ENCODE data around the gene FNIP1.

Gene FNIP1

GRCh38 chr5:131760793-131761192, 36.0 kb downstream of the FNIP1 start:
- TF ChIP-seq ZFX (IDR thresholded peaks at IDR 0.05): no peak
- no peak for TF ChIP-seq CTCF (conservative IDR thresholded peaks at IDR 0.05)
- H3K27ac ChIP-seq: no peak overlapping the region

- H3K27ac ChIP-seq: no peak overlapping the region
- TF ChIP-seq ZFX (IDR thresholded peaks at IDR 0.05): no peak
- TF ChIP-seq CTCF (conservative IDR thresholded peaks at IDR 0.05): no peak
Measured at GRCh38 chr5:131759704-131760103, 37.1 kb downstream of the FNIP1 start.

GRCh38 chr5:131758520-131758900, 38.3 kb downstream of the FNIP1 start:
- H3K27ac ChIP-seq: no peak overlapping the region
- TF ChIP-seq ZFX (IDR thresholded peaks at IDR 0.05) (no peak), CTCF (conservative IDR thresholded peaks at IDR 0.05) (no peak)

- H3K27ac ChIP-seq: no peak overlapping the region
- TF ChIP-seq ZFX (IDR thresholded peaks at IDR 0.05) (no peak), CTCF (conservative IDR thresholded peaks at IDR 0.05) (no peak)
Measured at GRCh38 chr5:131757830-131758519, 38.8 kb downstream of the FNIP1 start.

- no peak overlapping the region for H3K27ac ChIP-seq
Measured at GRCh38 chr5:131756942-131757341, 39.9 kb downstream of the FNIP1 start.

GRCh38 chr5:131754363-131754762, 42.5 kb downstream of the FNIP1 start:
- TF ChIP-seq CTCF (conservative IDR thresholded peaks at IDR 0.05) (no peak), ZFX (IDR thresholded peaks at IDR 0.05) (no peak)
- no peak overlapping the region for H3K27ac ChIP-seq

More at GRCh38 chr5:131756942-131757341, 39.9 kb downstream of the FNIP1 start:
- no peak for TF ChIP-seq ZFX (IDR thresholded peaks at IDR 0.05)
- TF ChIP-seq CTCF (conservative IDR thresholded peaks at IDR 0.05): no peak

- no peak overlapping the region for H3K27ac ChIP-seq
- TF ChIP-seq CTCF (conservative IDR thresholded peaks at IDR 0.05) (no peak), ZFX (IDR thresholded peaks at IDR 0.05) (no peak)
Measured at GRCh38 chr5:131751506-131751905, 45.3 kb downstream of the FNIP1 start.

Data from C4-2B (cell line).